GM18520 (cell line): ENCODE results near the gene MT1F.

Experiments
- ATAC-seq: cut with Tn5 transposase; IDR thresholded peaks from one replicate; pipeline ENCODE4 v1.9.1; 2021; ENCODE audit not compliant: unreplicated experiment

The MT1F gene

GRCh38 chr16:56625140-56625942 is 32.4 kb upstream of the MT1F start, which contains the start of gene MT1E:
TSS of gene MT1E (plus strand) at chr16:56625781. CDS start at chr16:56625852, 71 bp downstream.
- no peak for ATAC-seq

GRCh38 chr16:56625943-56626654 is 31.7 kb upstream of the MT1F start:
- ATAC-seq: no peak

GRCh38 chr16:56626685-56627084 is 31.1 kb upstream of the MT1F start:
- ATAC-seq: no peak

- ATAC-seq: no peak
These were observed 29.0 kb upstream of the MT1F start for GRCh38 chr16:56628486-56629350.

GRCh38 chr16:56629531-56629930 is 28.2 kb upstream of the MT1F start:
- ATAC-seq: no peak

GRCh38 chr16:56630134-56630533 is 27.6 kb upstream of the MT1F start:
- ATAC-seq: peak; percentile 74

GRCh38 chr16:56631197-56631596 is 26.6 kb upstream of the MT1F start:
- no peak for ATAC-seq

GRCh38 chr16:56631832-56632155 is 26.0 kb upstream of the MT1F start:
- no peak for ATAC-seq

- no peak for ATAC-seq
These were observed 25.5 kb upstream of the MT1F start, which contains the start of gene MT1M for GRCh38 chr16:56632156-56632847. TSS of gene MT1M (plus strand) at chr16:56632659. CDS start at chr16:56632732, 73 bp downstream.

GRCh38 chr16:56632848-56633365 is 24.9 kb upstream of the MT1F start:
- no peak for ATAC-seq

- ATAC-seq: no peak
These were observed 24.2 kb upstream of the MT1F start for GRCh38 chr16:56633535-56633934.

- ATAC-seq: no peak
These were observed 22.9 kb upstream of the MT1F start for GRCh38 chr16:56634715-56635440.

GRCh38 chr16:56635441-56635967 is 22.3 kb upstream of the MT1F start:
- no peak for ATAC-seq

GRCh38 chr16:56636616-56637413 is 20.9 kb upstream of the MT1F start:
- ATAC-seq: no peak

GRCh38 chr16:56637814-56638750 is 19.7 kb upstream of the MT1F start, which contains the start of gene MT1A:
TSS of gene MT1A (plus strand) at chr16:56638666. CDS start at chr16:56638739, 73 bp downstream.
- ATAC-seq: no peak

GRCh38 chr16:56639045-56639444 is 18.7 kb upstream of the MT1F start:
- ATAC-seq: no peak

- no peak for ATAC-seq
These were observed 17.7 kb upstream of the MT1F start for GRCh38 chr16:56640076-56640475.

GRCh38 chr16:56641166-56641565 is 16.6 kb upstream of the MT1F start:
- ATAC-seq: no peak
